Activated effector memory CD4-positive, alpha-beta T cell treated with anti-CD3 and anti-CD28 coated beads, Interleukin-2, amount 50 U/mL, for 16 hours (primary cell): ENCODE measurements around the gene EHD2.
A peak's percentile ranks its signal among the peaks of the same experiment; 100 is the strongest.
"Not testable (repeated sequence)": the region's sequence is repeated elsewhere in the genome, so short reads cannot be mapped to it uniquely, and the experiment has no call there.

Source experiments
- DNase-seq: peaks from one replicate; pipeline ENCODE4 v3.0.0-alpha.2; 2020

The EHD2 gene

GRCh38 chr19:47754206-47755064 is 41.2 kb downstream of the EHD2 start:
- no peak for DNase-seq

GRCh38 chr19:47755065-47755761 is 42.0 kb downstream of the EHD2 start:
- no peak for DNase-seq

- no peak for DNase-seq
Observed at GRCh38 chr19:47755762-47756626, 42.8 kb downstream of the EHD2 start.

GRCh38 chr19:47756627-47756929 is 43.4 kb downstream of the EHD2 start:
- no peak for DNase-seq

- DNase-seq, result no peak
Observed at GRCh38 chr19:47756953-47757608, 43.9 kb downstream of the EHD2 start.

GRCh38 chr19:47757617-47758442 is 44.6 kb downstream of the EHD2 start:
- no peak for DNase-seq

- DNase-seq, result no peak
Observed at GRCh38 chr19:47758443-47758804, 45.2 kb downstream of the EHD2 start.

GRCh38 chr19:47760632-47760999 is 47.4 kb downstream of the EHD2 start:
- DNase-seq, result no peak

- DNase-seq, result no peak
Observed at GRCh38 chr19:47761566-47761965, 48.3 kb downstream of the EHD2 start.

- DNase-seq, result no peak
Observed at GRCh38 chr19:47762151-47762550, 48.9 kb downstream of the EHD2 start.

- no peak for DNase-seq
Observed at GRCh38 chr19:47762615-47763308, 49.5 kb downstream of the EHD2 start.

GRCh38 chr19:47764705-47765104 is 51.5 kb downstream of the EHD2 start:
- DNase-seq, result not testable (repeated sequence)

- DNase-seq, result peak; percentile 78
Observed at GRCh38 chr19:47765523-47766358, 52.5 kb downstream of the EHD2 start.

GRCh38 chr19:47766359-47766620 is 53.1 kb downstream of the EHD2 start:
- DNase-seq, result no peak

- DNase-seq, result no peak
Observed at GRCh38 chr19:47766670-47767069, 53.4 kb downstream of the EHD2 start.

GRCh38 chr19:47767349-47767748 is 54.1 kb downstream of the EHD2 start:
- no peak for DNase-seq

GRCh38 chr19:47768604-47769003 is 55.4 kb downstream of the EHD2 start:
- no peak for DNase-seq

- no peak for DNase-seq
Observed at GRCh38 chr19:47769534-47769933, 56.3 kb downstream of the EHD2 start.

GRCh38 chr19:47771291-47771690 is 58.1 kb downstream of the EHD2 start:
- not testable (repeated sequence) for DNase-seq

GRCh38 chr19:47776568-47776967 is 63.3 kb downstream of the EHD2 start:
- no peak for DNase-seq
